AML-193 (cell line): Measurements from ENCODE around the gene HPS3.
A peak's percentile ranks its signal among the peaks of the same experiment; 100 is the strongest.

Source experiments
- DNase-seq, 2 experiments: peaks; one replicate each; lab custom pipeline; 2025; lab: John Stamatoyannopoulos, UW

Gene HPS3

GRCh38 chr3:149122721-149123578, 6.5 kb upstream of the HPS3 start:
- DNase-seq, result no peak

GRCh38 chr3:149128821-149129220, 617 bp upstream of the HPS3 start:
- DNase-seq, result no peak

- no peak for DNase-seq
These were observed 2.2 kb downstream of the HPS3 start for GRCh38 chr3:149131589-149131988.

- no peak for DNase-seq
These were observed 5.1 kb downstream of the HPS3 start for GRCh38 chr3:149134575-149134974.

- DNase-seq, result no peak
These were observed 13.2 kb downstream of the HPS3 start for GRCh38 chr3:149142682-149143081.

GRCh38 chr3:149145356-149145755, 15.9 kb downstream of the HPS3 start:
- no peak for DNase-seq

- DNase-seq, result peak; percentile 70 to 80
These were observed 16.5 kb downstream of the HPS3 start for GRCh38 chr3:149145974-149146373.

DNA sequence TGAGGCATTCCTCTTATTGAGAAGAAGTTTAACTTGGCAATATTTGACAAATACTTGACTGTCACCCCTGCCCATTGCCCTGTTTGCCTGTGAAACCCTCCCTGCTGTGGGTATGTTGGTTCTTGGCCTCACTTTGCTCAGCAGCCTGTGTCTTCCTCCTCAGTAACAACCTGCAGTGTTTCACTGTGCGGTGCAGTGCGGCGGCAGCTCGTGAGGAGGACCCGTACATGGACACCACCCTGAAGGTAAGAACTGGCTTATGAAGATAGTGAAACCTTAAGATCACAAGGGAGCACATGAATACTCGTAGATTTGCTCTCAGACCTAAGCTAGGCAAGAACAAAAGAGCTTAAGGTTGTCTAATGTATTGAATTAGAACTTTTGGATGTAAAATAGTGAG, 21.0 kb downstream of the HPS3 start:
- DNase-seq, result no peak

DNA sequence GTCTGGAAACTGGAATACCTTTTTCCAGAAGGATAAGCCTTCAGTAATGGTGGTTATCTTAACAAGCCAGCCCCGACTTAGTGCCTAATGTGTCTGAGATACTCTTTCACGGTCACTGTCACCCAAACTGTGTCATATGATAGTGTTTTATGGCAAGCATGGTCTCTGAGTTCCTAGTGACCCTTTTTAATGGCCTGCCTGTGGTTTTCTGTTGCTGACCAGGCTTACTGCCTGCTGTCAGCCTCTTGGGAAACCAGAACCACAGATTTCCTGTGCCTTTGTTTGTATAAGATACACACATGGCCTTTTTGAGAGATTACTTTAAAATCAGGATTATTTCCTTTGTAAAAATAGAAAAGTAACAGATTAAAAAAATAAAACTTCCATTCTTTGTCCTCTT, 22.4 kb downstream of the HPS3 start:
- DNase-seq, result peak; percentile 79 to 85

- peak; percentile 12 to 33 for DNase-seq
These were observed 23.0 kb downstream of the HPS3 start for GRCh38 chr3:149152420-149152819.

DNA sequence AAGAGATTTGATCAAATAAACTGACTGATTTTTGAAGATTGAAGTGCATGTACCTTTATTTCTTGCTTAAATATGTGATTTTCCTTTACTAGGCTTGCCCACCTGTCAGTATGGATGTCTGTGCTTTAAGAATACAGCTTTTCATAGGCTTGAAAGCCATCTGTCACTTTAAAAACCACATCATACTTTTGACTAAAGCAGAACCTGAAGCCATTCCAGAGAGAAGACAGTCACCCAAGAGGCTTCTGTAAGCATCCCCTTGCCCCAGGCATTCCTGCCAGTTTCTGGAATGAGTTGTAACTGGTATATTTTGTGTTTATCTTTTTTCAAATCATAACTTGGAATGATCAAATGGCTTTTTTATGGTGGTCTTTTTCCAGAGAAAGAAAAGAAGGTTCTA, 24.0 kb downstream of the HPS3 start:
- DNase-seq, result no peak

- no peak for DNase-seq
These were observed 31.4 kb downstream of the HPS3 start for GRCh38 chr3:149160754-149161300.

GRCh38 chr3:149162007-149162406, 32.6 kb downstream of the HPS3 start:
- DNase-seq, result no peak

DNA sequence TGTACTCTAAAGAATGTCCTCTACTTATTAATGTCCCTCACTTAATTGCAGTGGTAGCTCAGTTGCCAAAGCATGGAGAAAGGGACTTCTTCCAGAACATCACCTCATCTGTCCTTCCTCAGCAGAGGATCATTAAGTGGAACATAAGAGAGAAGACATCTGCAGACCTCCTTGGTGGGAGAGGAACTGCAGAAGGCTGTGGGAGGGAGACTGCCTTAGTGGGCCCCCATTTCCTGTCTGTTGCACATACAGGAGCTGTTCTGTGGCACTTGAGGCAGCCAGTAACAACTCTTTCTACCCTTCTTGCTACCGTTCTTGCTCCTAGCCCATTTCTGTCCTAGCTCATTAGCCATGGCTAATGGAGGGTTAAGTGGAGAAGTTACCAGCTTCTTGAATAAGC, 33.6 kb downstream of the HPS3 start:
- no peak for DNase-seq

- DNase-seq, result no peak
These were observed 38.5 kb downstream of the HPS3 start for GRCh38 chr3:149167898-149168297.

- no peak for DNase-seq
These were observed 41.2 kb downstream of the HPS3 start for GRCh38 chr3:149170672-149171071.

DNA sequence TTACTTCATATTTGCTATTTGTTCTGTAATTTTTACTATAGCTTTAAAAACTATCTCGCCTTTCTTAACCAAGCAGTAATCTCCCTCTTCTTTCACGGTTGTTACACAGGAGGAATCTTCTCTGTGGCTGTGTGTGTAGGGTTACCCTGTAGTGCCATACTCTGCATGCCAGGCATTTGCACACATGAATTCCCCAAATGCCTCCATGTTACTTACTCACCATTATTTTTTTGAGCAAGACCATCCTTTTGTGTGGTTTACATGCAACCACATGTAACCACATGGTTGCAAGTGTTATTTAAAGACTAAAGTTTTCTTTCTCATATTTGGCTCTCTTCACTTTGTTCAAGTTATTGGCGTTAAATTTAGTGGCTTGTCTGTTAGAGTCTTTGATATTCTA, 45.5 kb downstream of the HPS3 start:
- no peak for DNase-seq

DNA sequence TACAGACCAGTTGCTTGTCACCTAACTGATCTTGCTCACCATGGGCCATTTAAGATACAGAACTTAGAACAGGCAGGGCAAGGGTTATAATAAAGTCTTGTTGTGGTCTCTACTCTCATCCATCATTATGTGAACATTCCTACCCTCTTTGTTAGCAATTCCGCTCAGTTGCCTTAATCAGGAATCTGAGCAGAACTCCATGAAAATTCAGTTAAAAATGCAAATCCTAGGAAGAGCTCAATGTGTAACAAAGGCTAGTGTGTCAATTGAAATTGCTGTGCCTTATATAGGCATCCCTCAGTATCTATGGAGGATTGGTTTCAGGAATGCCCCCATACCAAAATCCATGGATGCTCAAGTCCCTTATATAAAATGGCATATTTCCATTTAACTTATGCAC, 47.7 kb downstream of the HPS3 start:
- no peak for DNase-seq

DNA sequence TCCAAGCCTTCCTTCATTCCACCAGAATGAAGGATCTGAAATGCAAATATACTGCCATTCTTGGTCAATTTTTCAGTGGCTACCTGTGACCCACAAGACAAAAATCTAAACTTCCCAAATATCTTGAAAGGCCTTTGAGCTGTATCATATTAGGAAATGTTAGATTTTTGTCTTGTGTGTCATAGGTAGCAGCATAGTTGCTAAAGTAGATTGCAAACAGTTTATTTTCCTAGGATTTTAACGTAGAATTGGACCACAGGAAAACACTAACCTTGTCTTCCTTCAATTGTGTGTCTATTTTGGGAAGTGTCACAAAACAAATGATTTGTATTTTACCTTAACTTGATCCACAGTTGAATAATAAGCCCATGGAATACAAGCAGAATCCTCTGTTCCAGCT, 49.8 kb downstream of the HPS3 start:
- DNase-seq, result no peak

GRCh38 chr3:149180057-149180573, 50.7 kb downstream of the HPS3 start:
- DNase-seq, result no peak

- no peak for DNase-seq
These were observed 51.7 kb downstream of the HPS3 start for GRCh38 chr3:149181182-149181581.

- DNase-seq, result no peak
These were observed 56.8 kb downstream of the HPS3 start for GRCh38 chr3:149186219-149186618.

- DNase-seq, result no peak
These were observed 57.3 kb downstream of the HPS3 start for GRCh38 chr3:149186721-149187120.

GRCh38 chr3:149188494-149188893, 59.1 kb downstream of the HPS3 start:
- DNase-seq, result no peak
